ENCODE measurements around the gene CEP128. TPM values are rescaled to one million over a fixed set of nuclear protein-coding genes. Genes with fewer than 3 reads are reported as not detected.

The CEP128 gene
- total RNA-seq, 1 experiment from 2014 or later = 12.0 TPM

DNA sequence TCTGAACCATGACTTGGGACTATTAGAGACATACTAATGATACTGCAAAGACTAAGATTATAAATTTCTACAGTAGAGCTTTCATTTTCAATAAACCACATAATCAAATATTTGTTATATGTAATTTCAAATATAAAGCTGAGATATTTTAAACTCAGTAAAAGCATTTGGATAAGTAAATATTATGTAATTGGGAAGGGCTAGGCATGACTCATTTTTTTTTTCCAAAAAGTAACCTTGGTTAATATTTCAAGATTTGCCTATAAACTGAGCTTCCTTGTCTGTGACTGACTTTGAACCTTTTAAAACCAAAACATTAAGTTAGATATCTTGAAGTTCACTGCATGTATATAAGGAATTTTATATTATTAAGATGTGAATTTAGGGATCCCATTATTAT lies 332.5 kb downstream of the CEP128 start:
- Mint-ChIP-seq H3K27me3 (ENCODE audit: low read depth) (no peaks in the 10 kb centered on the region), H3K27ac (no peak overlapping the region), H3K4me1 (no peaks in the 10 kb centered on the region), H3K9me3 (no peaks in the 10 kb centered on the region), H3K36me3 (no peaks in the 10 kb centered on the region), H3K4me3 (no peak overlapping the region)
- TF ChIP-seq, protein P1, sequence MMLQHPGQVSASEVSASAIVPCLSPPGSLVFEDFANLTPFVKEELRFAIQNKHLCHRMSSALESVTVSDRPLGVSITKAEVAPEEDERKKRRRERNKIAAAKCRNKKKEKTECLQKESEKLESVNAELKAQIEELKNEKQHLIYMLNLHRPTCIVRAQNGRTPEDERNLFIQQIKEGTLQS (CRISPR knock-in tag; conservative IDR thresholded peaks at IDR 0.05) = no peak
- TF ChIP-seq TP53 (CRISPR knock-in tag; IDR thresholded peaks at IDR 0.05) (no peak), JAZF1 (CRISPR knock-in tag; IDR thresholded peaks at IDR 0.05) (no peak), CTCF (IDR thresholded peaks at IDR 0.05) (no peak), AFF4 (CRISPR knock-in tag; IDR thresholded peaks at IDR 0.05; ENCODE audit: borderline replicate concordance) (no peak), TEAD4 (CRISPR knock-in tag; IDR thresholded peaks at IDR 0.05) (no peak), CREB1 (CRISPR knock-in tag; IDR thresholded peaks at IDR 0.05) (no peak), SOX15 (CRISPR knock-in tag; IDR thresholded peaks at IDR 0.05) (no peak), ZNF396 (CRISPR knock-in tag; IDR thresholded peaks at IDR 0.05; ENCODE audit: borderline replicate concordance) (no peak), NR1H2 (CRISPR knock-in tag; IDR thresholded peaks at IDR 0.05) (no peak), RORB (CRISPR knock-in tag; IDR thresholded peaks at IDR 0.05) (no peak), CBFB (CRISPR knock-in tag; IDR thresholded peaks at IDR 0.05; ENCODE audit: low read depth) (no peak)
- CTCF ChIA-PET = no interaction called here
- POLR2A ChIA-PET = no interaction called here
- DNase-seq (ENCODE audit: low spot score) = no peak
- no peak for ATAC-seq

- no peaks in the 10 kb centered on the region for H3K9me3 Mint-ChIP-seq
- H3K4me3 Mint-ChIP-seq = no peak overlapping the region
- no peaks in the 10 kb centered on the region for H3K36me3 Mint-ChIP-seq
- no peaks in the 10 kb centered on the region for H3K4me1 Mint-ChIP-seq
- no peak for DNase-seq (ENCODE audit: low spot score)
- no peak overlapping the region for H3K27ac Mint-ChIP-seq
- CTCF ChIA-PET = no interaction called here
- ATAC-seq = no peak
- no peaks in the 10 kb centered on the region for H3K27me3 Mint-ChIP-seq (ENCODE audit: low read depth)
- POLR2A ChIA-PET = no interaction called here
- TF ChIP-seq, protein P2, sequence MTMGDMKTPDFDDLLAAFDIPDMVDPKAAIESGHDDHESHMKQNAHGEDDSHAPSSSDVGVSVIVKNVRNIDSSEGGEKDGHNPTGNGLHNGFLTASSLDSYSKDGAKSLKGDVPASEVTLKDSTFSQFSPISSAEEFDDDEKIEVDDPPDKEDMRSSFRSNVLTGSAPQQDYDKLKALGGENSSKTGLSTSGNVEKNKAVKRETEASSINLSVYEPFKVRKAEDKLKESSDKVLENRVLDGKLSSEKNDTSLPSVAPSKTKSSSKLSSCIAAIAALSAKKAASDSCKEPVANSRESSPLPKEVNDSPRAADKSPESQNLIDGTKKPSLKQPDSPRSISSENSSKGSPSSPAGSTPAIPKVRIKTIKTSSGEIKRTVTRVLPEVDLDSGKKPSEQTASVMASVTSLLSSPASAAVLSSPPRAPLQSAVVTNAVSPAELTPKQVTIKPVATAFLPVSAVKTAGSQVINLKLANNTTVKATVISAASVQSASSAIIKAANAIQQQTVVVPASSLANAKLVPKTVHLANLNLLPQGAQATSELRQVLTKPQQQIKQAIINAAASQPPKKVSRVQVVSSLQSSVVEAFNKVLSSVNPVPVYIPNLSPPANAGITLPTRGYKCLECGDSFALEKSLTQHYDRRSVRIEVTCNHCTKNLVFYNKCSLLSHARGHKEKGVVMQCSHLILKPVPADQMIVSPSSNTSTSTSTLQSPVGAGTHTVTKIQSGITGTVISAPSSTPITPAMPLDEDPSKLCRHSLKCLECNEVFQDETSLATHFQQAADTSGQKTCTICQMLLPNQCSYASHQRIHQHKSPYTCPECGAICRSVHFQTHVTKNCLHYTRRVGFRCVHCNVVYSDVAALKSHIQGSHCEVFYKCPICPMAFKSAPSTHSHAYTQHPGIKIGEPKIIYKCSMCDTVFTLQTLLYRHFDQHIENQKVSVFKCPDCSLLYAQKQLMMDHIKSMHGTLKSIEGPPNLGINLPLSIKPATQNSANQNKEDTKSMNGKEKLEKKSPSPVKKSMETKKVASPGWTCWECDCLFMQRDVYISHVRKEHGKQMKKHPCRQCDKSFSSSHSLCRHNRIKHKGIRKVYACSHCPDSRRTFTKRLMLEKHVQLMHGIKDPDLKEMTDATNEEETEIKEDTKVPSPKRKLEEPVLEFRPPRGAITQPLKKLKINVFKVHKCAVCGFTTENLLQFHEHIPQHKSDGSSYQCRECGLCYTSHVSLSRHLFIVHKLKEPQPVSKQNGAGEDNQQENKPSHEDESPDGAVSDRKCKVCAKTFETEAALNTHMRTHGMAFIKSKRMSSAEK (CRISPR knock-in tag; IDR thresholded peaks at IDR 0.05; ENCODE audit: borderline replicate concordance) = no peak
- no peak for TF ChIP-seq GRHL2 (CRISPR knock-in tag; IDR thresholded peaks at IDR 0.05; ENCODE audit: insufficient replicate concordance, severe bottlenecking)
- TF ChIP-seq ZNF219 (CRISPR knock-in tag; IDR thresholded peaks at IDR 0.05; ENCODE audit: borderline replicate concordance) = no peak
- TF ChIP-seq SMAD4 (CRISPR knock-in tag; IDR thresholded peaks at IDR 0.05) = no peak
- TF ChIP-seq, protein P3, sequence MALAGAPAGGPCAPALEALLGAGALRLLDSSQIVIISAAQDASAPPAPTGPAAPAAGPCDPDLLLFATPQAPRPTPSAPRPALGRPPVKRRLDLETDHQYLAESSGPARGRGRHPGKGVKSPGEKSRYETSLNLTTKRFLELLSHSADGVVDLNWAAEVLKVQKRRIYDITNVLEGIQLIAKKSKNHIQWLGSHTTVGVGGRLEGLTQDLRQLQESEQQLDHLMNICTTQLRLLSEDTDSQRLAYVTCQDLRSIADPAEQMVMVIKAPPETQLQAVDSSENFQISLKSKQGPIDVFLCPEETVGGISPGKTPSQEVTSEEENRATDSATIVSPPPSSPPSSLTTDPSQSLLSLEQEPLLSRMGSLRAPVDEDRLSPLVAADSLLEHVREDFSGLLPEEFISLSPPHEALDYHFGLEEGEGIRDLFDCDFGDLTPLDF (CRISPR knock-in tag; IDR thresholded peaks at IDR 0.05) = no peak
- no peak for TF ChIP-seq CREB1 (CRISPR knock-in tag; IDR thresholded peaks at IDR 0.05)
- no peak for TF ChIP-seq FOXP1 (CRISPR knock-in tag; IDR thresholded peaks at IDR 0.05; ENCODE audit: borderline replicate concordance)
- TF ChIP-seq ELF4 (CRISPR knock-in tag; IDR thresholded peaks at IDR 0.05; ENCODE audit: low read depth) = no peak
- no peak for TF ChIP-seq ETV6 (CRISPR knock-in tag; IDR thresholded peaks at IDR 0.05)
- TF ChIP-seq, protein P4, sequence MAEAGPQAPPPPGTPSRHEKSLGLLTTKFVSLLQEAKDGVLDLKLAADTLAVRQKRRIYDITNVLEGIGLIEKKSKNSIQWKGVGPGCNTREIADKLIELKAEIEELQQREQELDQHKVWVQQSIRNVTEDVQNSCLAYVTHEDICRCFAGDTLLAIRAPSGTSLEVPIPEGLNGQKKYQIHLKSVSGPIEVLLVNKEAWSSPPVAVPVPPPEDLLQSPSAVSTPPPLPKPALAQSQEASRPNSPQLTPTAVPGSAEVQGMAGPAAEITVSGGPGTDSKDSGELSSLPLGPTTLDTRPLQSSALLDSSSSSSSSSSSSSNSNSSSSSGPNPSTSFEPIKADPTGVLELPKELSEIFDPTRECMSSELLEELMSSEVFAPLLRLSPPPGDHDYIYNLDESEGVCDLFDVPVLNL (CRISPR knock-in tag; IDR thresholded peaks at IDR 0.05; ENCODE audit: borderline replicate concordance, low read depth) = no peak
- no peak for TF ChIP-seq ZNF121 (CRISPR knock-in tag; IDR thresholded peaks at IDR 0.05)
- no peak for TF ChIP-seq IRF2 (CRISPR knock-in tag; IDR thresholded peaks at IDR 0.05; ENCODE audit: borderline replicate concordance, low read depth)
Measured at GRCh38 chr14:80608563-80608962, 333.0 kb downstream of the CEP128 start.

Data from WTC11 (cell line).